H1 (cell line): ENCODE data around the gene KATNAL2. TPM values are rescaled to one million over a fixed set of nuclear protein-coding genes. Genes with fewer than 3 reads are reported as not detected.

Experiments used
- CBX8 ChIP-seq: fragments of 300-800, 300-1000 bp; sonication (generic); IDR thresholded peaks from 2 replicates; pipeline ENCODE4 v1.7.1; 2016; ENCODE audit warnings: low read depth, low read length, borderline replicate concordance
- polyA plus RNA-seq, 7 experiments: library from polyadenylated mRNA; depleted of rRNA in 3 of 7; stranded (reverse) in 5 of 7; unstranded in 2 of 7; fragments of >200 nt in 5 of 7; fragments of 200-250 nt in 2 of 7; gene quantifications; 1 replicate in 5 of 7; 2 replicates in 1 of 7; 4 replicates in 1 of 7; pipeline versions ENCODE4 v1.2.1 to v1.2.3, GENCODE V29; 2011 to 2013; ENCODE audit warnings: missing spikeins in 2 of 7, mixed read lengths in 2 of 7
- total RNA-seq: library from RNA; stranded (reverse); fragmentation: NEBNext Ultra II Directional; extraction: Animal tissue kit (Norgen Biotek cat#: 25700); gene quantifications from 2 replicates; pipeline ENCODE4 v1.2.1, GENCODE V29; 2021

The KATNAL2 gene
- total and polyA plus RNA-seq, 2 of the 8 experiments (the other 6 are each of a cell fraction or from before 2014, with no cell fraction given): 10.0 to 15.2 TPM

GRCh38 chr18:46877329-46877987, 39.9 kb upstream of the KATNAL2 start (continued):
- no peak for TF ChIP-seq CBX8
